Inflammatory macrophage treated with lipopolysaccharide for 1 hour (primary cell): ENCODE data around the gene NIT1.
"Not testable (repeated sequence)": the region's sequence is repeated elsewhere in the genome, so short reads cannot be mapped to it uniquely, and the experiment has no call there.

Experiments
- DNase-seq, 2 donors: peaks; one replicate each; pipeline ENCODE4 v3.0.0-alpha.2; 2020 to 2022

The NIT1 gene

GRCh38 chr1:161115132-161115711, 2.7 kb upstream of the NIT1 start:
- no peak for DNase-seq

GRCh38 chr1:161115961-161116360, 1.9 kb upstream of the NIT1 start:
- DNase-seq = not testable (repeated sequence)

GRCh38 chr1:161119092-161119903, 1.4 kb downstream of the NIT1 start:
- peak; percentile 60 to 68 for DNase-seq

GRCh38 chr1:161121042-161121650, 3.2 kb downstream of the NIT1 start:
- DNase-seq = peak in 1 of 2 donors; percentile 28

GRCh38 chr1:161121834-161122233, 3.9 kb downstream of the NIT1 start:
- DNase-seq = peak; percentile 75 to 79

DNA sequence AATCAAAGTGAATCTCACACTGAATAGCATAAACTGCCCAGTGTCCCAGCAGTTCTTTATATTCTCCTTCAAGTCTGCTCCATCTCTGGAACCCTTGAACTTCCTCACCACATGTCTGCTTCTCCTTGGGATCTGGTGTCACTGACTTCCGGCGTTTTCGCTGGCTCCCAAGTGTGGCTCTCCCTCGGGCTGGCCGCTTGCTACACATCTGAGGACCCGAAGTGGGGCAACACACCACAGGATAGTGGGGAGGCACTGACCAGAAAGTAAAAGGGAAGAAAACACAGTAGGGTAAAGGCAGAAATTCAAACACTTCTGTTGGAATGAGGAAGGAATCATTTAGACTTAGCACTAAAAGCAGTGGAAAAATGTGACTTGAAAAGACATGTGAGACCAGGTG, 5.1 kb downstream of the NIT1 start:
- DNase-seq = no peak

- peak in 1 of 2 donors; percentile 21 for DNase-seq
Observed at GRCh38 chr1:161127649-161128048, 9.7 kb downstream of the NIT1 start.

DNA sequence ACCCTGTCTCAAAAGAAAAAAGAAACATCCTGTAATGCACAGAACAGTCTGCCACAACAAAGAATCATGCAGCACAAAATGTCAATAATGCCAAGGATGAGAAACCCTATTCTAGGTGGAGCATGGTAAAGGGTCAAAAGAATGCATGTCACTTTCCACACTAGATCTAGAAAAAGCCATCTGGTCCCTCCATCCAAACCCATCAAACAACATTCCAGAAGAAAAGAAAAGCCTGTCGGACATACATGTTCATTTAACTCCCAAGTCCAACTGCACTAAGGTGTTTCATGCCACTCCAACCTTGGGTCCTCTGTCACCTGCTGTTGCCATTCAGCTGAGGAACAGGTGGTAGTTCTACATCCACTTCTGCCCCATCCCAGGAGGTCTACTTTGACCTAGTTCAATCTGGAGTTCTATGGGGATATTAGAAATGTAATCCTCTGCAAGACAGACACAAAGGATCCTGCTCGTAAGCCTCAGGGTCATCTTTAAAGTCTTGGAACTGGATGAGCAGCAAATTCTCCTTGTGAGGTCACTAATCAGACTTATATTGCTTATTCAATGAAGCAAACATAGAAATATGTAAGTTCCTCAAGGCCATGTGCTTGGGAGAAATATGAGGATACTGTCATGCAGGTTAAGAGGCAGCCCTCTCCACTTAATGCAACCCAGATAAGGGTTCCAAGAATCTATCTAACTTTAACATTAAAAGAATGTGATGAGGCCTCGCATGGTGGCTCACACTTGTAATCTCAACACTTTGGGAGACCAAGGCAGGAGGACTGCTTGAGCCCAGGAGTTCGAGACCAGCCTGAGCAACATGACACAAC, 10.9 kb downstream of the NIT1 start:
- no peak for DNase-seq

- DNase-seq = no peak
Observed at GRCh38 chr1:161130266-161130665, 12.4 kb downstream of the NIT1 start.

- no peak for DNase-seq
Observed at GRCh38 chr1:161131523-161132409, 13.9 kb downstream of the NIT1 start.

DNA sequence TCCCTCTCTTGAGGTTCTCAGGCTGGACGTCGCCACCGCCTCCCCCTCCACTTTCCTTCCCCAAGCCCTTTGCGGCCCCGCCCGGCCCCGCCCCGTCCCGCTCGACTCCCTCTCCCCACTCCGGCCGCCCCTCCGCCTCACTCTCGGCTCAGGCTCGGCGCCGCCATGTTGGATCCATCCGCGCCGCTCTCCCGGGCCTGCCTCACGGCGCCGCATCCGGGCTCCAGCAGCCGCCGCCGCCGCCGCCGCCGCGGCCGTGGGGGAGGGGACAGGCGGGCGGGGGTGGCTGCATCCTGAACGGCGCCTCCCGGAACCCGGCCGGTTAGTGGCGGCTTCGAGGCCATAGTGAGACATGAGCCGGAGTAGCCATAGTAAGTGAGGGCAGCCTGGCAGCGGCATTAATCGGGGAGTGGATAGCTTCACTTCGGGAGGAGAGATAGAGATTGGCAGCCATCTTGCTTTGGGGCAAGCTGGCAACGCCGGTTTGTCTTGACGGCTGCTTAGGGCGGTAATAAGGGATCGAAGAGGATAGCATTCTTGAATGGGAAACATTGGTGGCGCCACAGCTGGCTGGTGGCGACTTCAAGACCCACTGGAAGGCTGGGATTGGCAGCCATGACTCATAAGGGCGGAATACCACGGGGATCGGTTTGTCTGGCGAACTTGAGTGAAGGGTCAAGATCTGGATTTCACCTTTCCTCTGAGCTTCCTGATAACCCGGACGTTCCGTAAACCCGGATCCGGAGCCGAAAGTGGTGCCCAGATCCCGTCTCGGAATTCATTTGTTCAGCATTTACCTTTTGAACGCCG, 14.7 kb downstream of the NIT1 start, which contains the start of gene DEDD:
Gene DEDD, minus strand, starts transcription at position 258 of the 810 bp plus-strand sequence. CDS start 8,205 bp downstream, outside the sequence.
- peak; percentile 91 to 95 for DNase-seq

GRCh38 chr1:161133220-161133740, 15.4 kb downstream of the NIT1 start:
- DNase-seq = no peak

DNA sequence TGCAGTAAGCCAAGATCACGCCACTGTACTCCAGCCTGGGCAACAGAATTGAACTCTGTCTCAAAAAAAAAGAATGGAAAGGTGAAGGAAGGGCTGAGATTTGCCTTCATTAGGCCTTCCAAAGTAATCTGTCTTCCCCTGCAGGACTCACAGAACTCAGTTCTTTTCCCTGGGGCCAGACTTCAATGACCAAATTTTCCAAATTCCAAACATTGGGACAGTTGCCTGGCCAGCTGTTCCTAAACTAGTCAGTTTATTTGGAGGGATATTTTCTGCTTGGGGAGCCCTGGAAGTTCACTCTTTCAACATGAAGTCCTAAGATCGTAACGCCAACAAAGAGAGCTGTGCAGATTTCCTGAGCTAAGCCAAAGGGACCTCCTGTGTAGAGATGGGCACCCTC, 20.0 kb downstream of the NIT1 start:
- no peak for DNase-seq

DNA sequence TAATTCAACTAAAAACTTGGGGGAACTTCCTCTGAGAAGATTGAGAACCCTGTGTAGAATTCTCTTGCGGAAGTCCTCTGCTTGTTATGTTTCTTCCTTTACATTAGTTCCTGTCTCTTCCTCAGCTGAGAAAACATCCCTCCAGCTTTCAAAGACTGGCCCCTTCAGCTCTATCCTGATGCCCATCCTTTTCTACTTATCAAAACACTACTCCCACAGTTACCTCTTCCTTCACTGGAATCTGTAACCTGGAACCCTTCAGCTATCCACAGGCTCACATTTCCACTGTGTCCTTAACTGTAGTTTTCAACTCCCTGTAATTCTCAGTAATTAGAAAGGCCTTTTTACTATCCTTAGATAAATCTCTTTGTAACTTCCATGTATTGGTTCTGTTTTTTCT, 20.5 kb downstream of the NIT1 start:
- no peak for DNase-seq

GRCh38 chr1:161139766-161140165, 21.9 kb downstream of the NIT1 start:
- peak in 1 of 2 donors; percentile 87 for DNase-seq

DNA sequence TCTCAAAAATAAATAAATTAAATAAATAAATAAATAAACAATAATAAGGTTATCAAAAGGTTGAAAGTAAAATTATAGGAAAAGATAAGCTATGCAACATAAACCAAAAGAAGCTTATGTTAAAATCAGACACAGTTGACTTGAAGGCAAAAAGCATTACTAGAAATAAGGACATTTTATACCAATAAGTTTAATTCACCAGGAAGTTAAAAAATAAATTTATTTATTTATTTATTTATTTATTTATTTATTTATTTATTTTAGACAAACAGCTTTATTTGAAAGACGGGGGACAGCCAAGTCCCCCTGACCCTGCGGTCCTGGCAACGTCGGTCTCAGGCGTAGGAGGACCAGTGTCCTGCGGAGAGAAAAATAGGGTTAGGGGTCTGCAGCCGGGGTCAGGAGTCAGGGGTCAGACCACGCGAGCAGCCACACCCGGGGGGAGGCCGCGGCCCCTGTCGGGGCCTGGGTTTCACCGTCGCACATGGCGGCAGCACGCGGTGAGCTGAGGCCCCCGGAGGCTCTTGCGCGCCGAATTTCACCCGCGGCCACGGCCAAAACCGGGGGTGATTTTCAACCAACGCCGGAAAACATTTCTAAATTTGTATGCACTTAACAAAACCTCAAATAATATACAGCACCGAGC, 23.0 kb downstream of the NIT1 start:
- no peak for DNase-seq

DNA sequence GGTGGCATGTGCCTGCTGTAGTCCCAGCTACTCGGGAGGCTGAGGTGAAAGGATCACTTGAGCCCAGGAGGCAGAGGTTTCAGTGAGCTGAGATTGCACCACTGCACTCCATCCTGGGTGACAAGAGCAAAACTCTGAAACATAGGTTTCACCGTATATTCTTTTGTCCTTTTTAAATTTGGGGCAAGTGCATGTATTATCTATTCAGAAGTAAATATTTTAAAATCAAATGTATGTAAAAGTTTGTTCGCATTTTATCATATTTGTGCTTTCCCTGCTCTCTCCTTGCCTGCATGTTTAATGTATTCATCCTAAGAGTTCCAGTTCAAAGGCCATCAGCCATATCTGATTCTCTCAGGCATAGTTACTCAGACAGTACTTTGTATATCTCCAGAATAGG, 27.9 kb downstream of the NIT1 start:
- DNase-seq = no peak

DNA sequence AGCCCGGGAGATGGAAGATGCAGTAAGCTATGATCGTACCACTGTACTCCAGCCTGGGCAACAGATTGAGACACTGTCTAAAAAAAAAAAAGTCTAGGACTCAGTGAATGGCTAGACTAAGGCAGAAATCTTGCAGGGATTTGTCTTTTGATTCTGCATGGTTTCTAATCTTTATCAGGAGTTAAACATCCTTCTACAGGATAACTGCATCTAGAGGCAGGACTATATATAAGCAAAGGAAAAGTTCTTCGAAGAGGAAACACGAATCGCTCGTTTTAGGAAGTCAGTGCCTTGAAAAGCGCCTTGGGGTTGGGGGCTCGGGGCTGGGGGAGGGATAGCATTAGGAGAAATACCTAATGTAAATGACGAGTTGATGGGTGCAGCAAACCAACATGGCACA, 35.3 kb downstream of the NIT1 start:
- DNase-seq = no peak

GRCh38 chr1:161153682-161154337, 35.9 kb downstream of the NIT1 start, which contains the start of gene UFC1:
Gene UFC1 (plus strand): TSS chr1:161153978. CDS start chr1:161153998, 20 bp downstream.
- peak; percentile 81 to 83 for DNase-seq

DNA sequence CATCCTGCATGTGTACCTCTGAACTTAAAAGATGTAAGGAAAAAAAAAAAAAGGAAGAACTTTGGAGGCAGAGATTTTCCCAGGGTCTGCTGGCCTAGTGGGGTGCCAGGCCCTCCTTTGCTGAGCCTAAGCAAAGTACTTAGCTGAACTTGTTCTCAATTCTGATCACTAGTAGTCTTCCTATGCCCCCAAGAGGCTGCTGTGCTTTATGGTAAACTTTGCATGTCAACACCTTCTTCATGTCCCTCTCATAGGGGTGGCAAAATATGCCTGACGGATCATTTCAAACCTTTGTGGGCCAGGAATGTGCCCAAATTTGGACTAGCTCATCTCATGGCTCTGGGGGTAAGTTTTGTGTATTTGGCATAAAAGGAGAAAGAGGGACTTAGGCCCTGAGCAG, 40.0 kb downstream of the NIT1 start:
- DNase-seq = no peak
